K562 (cell line): Measurements from ENCODE around the gene TRIM31. TPM values are rescaled to one million over a fixed set of nuclear protein-coding genes. Genes with fewer than 3 reads are reported as not detected.
A peak's percentile ranks its signal among the peaks of the same experiment; 100 is the strongest.

Experiments
- BACH1 ChIP-seq: fragments of 200-800 bp; sonication (Bioruptor generic); IDR thresholded peaks from 2 replicates; pipeline ENCODE4 v1.6.1; 2016; ENCODE audit warnings: missing genetic modification characterization, missing compliant biosample characterization
- ETV5 ChIP-seq: sonication (generic); formaldehyde crosslinking; IDR thresholded peaks from 2 replicates; pipeline ENCODE4 v1.4.0; 2020; ENCODE audit warnings: low read depth, mild to moderate bottlenecking, missing genetic modification reagents
- MAZ ChIP-seq, 2 experiments: fragments of 450-650 bp in 1 of 2; sonication (generic) in 1 of 2; formaldehyde crosslinking; IDR thresholded peaks in 1 of 2; conservative IDR thresholded peaks in 1 of 2; 2 replicates each; pipeline versions ENCODE4 v1.4.0 to v1.5.0; 2020; ENCODE audit warnings: mild to moderate bottlenecking in 1 of 2, missing genetic modification reagents in 1 of 2
- PCBP2 ChIP-seq: fragments of 200-400 bp; formaldehyde crosslinking; IDR thresholded peaks from 2 replicates; pipeline ENCODE4 v1.6.1; 2018; ENCODE audit warnings: low read length, low read depth, mild to moderate bottlenecking, moderate library complexity; ENCODE audit not compliant: poor library complexity, severe bottlenecking
- UBTF ChIP-seq, 2 experiments: IDR thresholded peaks; 2 replicates each; pipeline ENCODE4 v1.6.1; 2012; ENCODE audit warnings: improper control_type of control experiment in 2 of 2, low read depth in 2 of 2, low read length in 2 of 2, borderline replicate concordance in 1 of 2
- polyA plus RNA-seq, 8 experiments: library from polyadenylated mRNA; depleted of rRNA in 4 of 8; stranded (reverse) in 5 of 8; unstranded in 3 of 8; fragments of >200 nt; fragmentation: Nextera tagmentation in 2 of 8; fragmentation: Illumina TruSeq in 1 of 8; extraction: Ambion mirVana in 2 of 8; extraction: Trizol in 1 of 8; gene quantifications; 2 replicates each; pipeline versions ENCODE4 v1.2.1 to v1.2.3, GENCODE V29; 2011 to 2014; ENCODE audit warnings: inconsistent platforms in 1 of 8, missing spikeins in 1 of 8
- total RNA-seq, 7 experiments: library from RNA; depleted of rRNA in 6 of 7; stranded (reverse); fragments of >200 nt in 6 of 7; fragmentation: Illumina TruSeq in 2 of 7; extraction: Trizol in 2 of 7; gene quantifications; 2 replicates each; pipeline versions ENCODE4 v1.2.1 to v1.2.3, GENCODE V29; 2011 to 2021; ENCODE audit warnings: low replicate concordance in 1 of 7
- TF ChIP-seq, protein P1 (sequence below): fragments of 450-650 bp; IDR thresholded peaks from 2 replicates; pipeline ENCODE4 v1.6.1; 2016
- TF ChIP-seq, protein P2 (sequence below): fragments of 450-650 bp; IDR thresholded peaks from 2 replicates; pipeline ENCODE4 v1.6.1; 2016; ENCODE audit warnings: antibody characterized with exemption

Gene TRIM31
- total and polyA plus RNA-seq, 9 of the 15 experiments (the other 6 are each of a cell fraction or from before 2014, with no cell fraction given), result not detected

DNA sequence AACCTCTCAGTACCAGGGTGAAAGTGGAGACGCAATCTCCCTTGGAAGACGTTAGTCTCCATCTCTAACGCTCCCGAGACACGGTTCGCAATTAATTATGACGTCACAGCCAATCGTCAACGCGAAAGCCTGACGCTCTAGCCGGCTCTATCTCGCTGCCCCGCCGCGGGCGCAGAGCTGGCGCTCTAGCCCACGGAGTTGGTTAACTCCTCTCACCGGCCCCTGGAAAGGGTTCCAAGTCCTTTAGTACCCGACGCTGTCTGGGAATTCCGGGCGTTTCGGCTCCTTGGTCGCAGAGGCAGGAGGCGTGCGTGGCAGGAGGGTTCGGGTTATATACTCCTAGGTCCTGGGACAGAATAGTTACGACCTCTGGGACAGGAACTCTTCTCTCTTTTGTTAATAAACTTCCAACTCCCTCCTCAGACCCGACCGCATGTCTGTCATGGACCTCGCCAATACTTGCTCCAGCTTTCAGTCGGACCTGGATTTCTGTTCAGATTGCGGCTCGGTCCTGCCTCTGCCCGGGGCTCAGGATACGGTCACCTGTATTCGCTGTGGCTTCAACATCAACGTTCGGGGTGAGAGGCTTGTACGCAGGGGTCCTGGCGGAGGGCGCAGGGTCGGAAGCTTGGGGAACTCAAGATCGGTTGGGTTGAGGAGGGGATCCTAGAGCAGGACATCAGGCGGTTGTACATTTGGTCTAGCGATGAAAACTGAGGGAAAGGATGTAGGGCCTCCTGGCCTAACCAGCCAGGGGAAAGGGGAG lies 51.6 kb downstream of the TRIM31 start, which contains the start of gene POLR1H (continued):
- TF ChIP-seq UBTF (IDR thresholded peaks at IDR 0.05; ENCODE audit: borderline replicate concordance in 1 of 2, low read depth in 2 of 2, low read length in 2 of 2) (0 out of 4 replicates have a peak, but pooled peaks of 1 of the 2 experiments have one; percentile 12), PCBP2 (no peak), MAZ (CRISPR knock-in tag; conservative IDR thresholded peaks at IDR 0.05 in 1 of 2, IDR thresholded peaks at IDR 0.05 in 1 of 2) (peak; percentile 53 to 58; a peak in 2 of 4 replicates), BACH1 (tag) (peak; percentile 30; the same call in 1 of the 2 replicates), ETV5 (CRISPR knock-in tag) (no peak)
- TF ChIP-seq, protein P1, sequence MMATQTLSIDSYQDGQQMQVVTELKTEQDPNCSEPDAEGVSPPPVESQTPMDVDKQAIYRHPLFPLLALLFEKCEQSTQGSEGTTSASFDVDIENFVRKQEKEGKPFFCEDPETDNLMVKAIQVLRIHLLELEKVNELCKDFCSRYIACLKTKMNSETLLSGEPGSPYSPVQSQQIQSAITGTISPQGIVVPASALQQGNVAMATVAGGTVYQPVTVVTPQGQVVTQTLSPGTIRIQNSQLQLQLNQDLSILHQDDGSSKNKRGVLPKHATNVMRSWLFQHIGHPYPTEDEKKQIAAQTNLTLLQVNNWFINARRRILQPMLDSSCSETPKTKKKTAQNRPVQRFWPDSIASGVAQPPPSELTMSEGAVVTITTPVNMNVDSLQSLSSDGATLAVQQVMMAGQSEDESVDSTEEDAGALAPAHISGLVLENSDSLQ, result peak; percentile 60
- TF ChIP-seq, protein P2, sequence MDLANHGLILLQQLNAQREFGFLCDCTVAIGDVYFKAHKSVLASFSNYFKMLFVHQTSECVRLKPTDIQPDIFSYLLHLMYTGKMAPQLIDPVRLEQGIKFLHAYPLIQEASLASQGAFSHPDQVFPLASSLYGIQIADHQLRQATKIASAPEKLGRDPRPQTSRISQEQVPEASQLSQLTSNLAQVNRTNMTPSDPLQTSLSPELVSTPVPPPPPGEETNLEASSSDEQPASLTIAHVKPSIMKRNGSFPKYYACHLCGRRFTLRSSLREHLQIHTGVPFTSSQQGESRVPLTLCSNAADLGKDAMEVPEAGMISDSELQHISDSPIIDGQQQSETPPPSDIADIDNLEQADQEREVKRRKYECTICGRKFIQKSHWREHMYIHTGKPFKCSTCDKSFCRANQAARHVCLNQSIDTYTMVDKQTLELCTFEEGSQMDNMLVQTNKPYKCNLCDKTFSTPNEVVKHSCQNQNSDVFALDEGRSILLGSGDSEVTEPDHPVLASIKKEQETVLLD, result no peak
